ENCODE measurements around the gene SRD5A3. TPM values are rescaled to one million over a fixed set of nuclear protein-coding genes. Genes with fewer than 3 reads are reported as not detected.
"Not testable (repeated sequence)": the region's sequence is repeated elsewhere in the genome, so short reads cannot be mapped to it uniquely, and the experiment has no call there.

The SRD5A3 gene
- total RNA-seq, 2 donors from 2014 or later = 0.77 to 20.4 TPM

DNA sequence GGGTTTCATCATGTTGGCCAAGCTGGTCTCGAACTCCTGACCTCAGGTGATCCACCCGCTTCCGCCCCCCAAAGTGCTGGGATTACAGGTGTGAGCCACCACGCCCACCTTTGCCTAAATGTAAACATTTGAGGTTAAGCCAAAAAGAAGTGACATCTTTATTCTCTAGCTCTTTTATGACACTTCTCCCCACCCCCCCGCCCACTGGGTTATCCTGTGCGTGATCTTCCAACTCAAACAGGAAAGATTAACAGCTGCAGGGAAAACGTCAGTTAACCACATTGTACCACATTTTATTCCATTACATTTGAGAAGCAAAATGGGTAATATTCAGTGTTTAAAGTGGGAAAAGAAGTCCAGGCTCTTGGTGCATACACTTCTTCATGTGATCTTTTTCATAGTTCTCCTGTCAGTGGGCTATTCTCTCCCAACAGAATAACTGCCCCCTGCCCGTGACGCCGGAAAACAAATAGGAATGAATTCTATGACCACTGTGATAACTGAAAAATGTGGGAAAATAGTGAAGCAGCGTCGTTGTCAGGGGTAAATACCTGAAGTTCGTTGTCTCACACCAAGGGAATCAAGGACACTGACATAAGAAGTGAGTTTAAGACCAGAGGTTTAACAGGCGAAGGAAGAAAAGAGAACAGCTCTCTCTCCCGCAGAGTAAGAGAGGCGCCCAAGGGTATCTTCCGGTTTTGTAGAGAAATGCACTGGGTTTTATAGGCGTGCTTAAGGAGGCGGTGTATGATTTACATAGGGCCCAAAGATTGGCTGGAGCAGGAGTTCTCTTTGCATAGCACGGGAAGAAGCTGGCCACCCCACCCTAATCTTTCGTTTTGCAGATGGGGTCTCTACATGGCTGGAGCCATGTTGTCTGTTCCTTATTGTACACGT lies 9.7 kb upstream of the SRD5A3 start:
- Mint-ChIP-seq H3K27ac (peak overlapping the region; percentile 40 to 57), H3K9me3 (peaks cover 0 to 14% of the 10 kb centered on the region in 2 donors), H3K36me3 (peaks cover 0 to 16% of the 10 kb centered on the region in 2 donors)
- peak; percentile 63 to 74 for ATAC-seq
- DNase-seq (ENCODE audit: low spot score in 2 of 2) = no peak

DNA sequence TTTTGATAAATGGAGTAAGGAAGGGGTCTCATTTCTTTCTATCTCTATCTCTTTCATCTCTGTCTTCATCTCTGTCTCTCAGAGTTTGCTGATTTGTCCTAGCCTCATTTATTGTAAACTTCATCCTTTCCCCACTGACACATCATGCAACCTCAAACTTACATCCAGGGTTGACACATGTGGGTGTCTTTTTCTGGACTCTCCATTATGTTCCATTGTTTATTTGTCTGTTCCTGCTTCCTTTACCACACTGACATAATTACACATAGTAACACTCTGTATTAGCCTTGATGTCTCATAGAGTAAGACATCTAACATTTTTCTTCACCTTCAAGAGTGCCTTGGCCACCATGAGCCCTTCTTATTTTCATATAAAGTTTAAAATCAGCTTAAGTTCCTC lies 8.1 kb upstream of the SRD5A3 start:
- DNase-seq (ENCODE audit: low spot score in 2 of 2) (no peak), ATAC-seq (peak; percentile 57 to 69)
- peaks cover 0 to 15% of the 10 kb centered on the region in 2 donors for H3K9me3 Mint-ChIP-seq

DNA sequence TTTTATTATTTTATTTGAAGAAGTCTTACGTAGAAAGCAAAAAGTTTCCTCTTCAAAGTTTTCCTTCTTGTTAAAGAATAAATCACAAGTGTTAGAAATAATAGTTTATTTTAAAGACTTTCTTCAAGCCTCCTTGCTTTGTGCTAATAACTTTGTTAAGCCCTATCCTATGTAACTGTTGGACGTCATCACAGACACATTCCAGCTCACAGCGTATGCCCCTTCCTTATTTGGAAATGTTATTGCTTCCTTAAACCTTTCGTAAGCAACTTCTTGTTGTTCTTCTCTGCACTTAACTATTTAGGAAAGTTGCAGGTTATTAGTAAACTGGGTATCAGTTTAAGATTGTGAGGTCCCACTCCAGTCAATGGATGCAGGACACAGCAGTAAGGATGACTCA lies 7.6 kb upstream of the SRD5A3 start:
- Mint-ChIP-seq H3K36me3 (peaks cover 0 to 14% of the 10 kb centered on the region in 2 donors), H3K9me3 (peaks cover 0 to 17% of the 10 kb centered on the region in 2 donors), H3K27ac (no peak overlapping the region)
- DNase-seq (ENCODE audit: low spot score in 2 of 2) = no peak
- ATAC-seq = no peak

More for the DNA sequence above, 8.1 kb upstream of the SRD5A3 start:
- Mint-ChIP-seq H3K27ac (no peak overlapping the region), H3K36me3 (peaks cover 0 to 16% of the 10 kb centered on the region in 2 donors)

DNA sequence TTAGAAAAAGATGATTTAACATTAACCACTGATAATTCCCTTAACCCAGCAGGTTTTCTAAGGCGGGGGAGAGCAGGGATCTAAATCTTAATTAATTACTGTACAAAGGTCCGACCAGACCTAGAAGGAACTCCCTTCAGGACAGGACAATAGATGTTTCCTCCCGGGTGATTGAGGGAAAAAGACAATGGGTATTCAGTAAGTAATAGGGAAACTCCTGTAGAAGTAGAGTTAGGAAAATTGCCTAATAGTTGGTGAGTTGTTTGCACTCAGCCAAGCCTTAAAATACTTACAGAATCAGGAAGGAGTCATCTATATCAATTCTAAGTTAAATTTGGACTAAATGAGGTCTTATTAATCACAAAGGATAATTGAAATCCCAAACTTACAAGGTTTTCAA lies 5.8 kb upstream of the SRD5A3 start:
- Mint-ChIP-seq H3K27ac (no peak overlapping the region), H3K9me3 (peaks cover 0 to 20% of the 10 kb centered on the region in 2 donors), H3K36me3 (peaks cover 0 to 11% of the 10 kb centered on the region in 2 donors)
- DNase-seq (ENCODE audit: low spot score in 2 of 2) = no peak
- ATAC-seq = no peak

DNA sequence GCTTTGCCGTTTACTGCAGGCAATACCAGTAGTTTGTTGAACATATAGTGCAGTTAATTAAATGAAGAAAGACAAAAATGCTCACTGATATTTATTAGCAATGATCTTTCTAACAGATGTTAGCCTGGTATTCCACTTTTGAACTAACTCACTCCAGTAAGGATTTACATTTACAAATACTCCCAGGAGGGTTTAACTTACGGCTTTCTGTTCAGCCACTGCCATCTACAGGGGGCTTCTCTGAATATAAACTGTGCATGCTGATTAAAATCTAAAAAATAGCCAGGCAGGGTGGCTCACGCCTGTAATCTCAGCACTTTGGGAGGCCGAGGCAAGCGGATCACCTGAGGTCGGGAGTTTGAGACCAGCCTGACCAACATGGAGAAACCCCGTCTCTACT lies 2.2 kb upstream of the SRD5A3 start:
- peaks cover 0 to 10% of the 10 kb centered on the region in 2 donors for H3K9me3 Mint-ChIP-seq
- no peak for ATAC-seq

DNA sequence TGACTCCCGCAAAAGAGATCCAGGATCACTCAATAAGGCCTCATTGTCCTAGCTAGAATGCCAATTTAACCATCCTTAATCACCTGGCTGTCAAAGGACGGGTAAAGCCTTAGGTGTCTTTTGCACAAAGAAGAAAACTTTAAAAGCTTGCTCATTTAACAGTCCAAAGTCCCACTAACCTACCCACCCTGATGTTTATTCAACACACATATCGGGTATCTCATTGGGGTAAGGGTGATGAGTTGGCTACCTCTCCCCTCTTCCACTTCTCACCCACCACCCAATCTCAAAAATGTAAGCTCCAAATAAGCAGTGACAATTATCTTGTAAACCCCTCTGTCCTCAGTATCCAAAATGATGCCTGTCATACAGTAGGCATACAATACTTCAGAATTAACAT lies 988 bp upstream of the SRD5A3 start:
- no peak overlapping the region for H3K27ac Mint-ChIP-seq

More for the DNA sequence above, 2.2 kb upstream of the SRD5A3 start:
- H3K27ac Mint-ChIP-seq = no peak overlapping the region
- no peak for DNase-seq (ENCODE audit: low spot score in 2 of 2)
- H3K36me3 Mint-ChIP-seq = no peaks in the 10 kb centered on the region

DNA sequence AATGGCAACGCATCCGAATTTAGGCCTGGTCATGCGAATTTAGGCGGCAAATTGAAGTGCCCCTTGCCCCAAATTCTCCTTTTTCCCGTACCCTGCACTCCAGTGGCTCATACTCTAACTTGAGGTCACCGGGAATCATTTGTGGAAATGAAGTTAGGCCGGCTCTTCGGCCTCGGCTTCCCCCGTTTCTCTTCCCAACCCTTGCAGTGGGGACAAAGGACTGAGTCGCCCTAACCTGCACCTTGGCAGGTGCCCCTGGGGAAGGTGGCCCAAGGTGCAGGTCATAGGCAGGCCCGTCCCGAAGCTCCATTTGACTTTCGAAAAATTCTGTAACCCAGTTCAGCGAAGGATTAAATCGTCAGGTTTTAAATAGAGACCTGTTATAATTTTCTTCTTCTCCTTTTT lies 811 bp downstream of the SRD5A3 start:
- peak overlapping the region; percentile 31 to 75 for H3K27ac Mint-ChIP-seq
- H3K9me3 Mint-ChIP-seq = peaks cover 0 to 5% of the 10 kb centered on the region in 2 donors

More for the DNA sequence above, 988 bp upstream of the SRD5A3 start:
- Mint-ChIP-seq H3K9me3 (peaks cover 0 to 9% of the 10 kb centered on the region in 2 donors), H3K36me3 (no peaks in the 10 kb centered on the region)
- ATAC-seq (no peak), DNase-seq (ENCODE audit: low spot score in 2 of 2) (no peak)

DNA sequence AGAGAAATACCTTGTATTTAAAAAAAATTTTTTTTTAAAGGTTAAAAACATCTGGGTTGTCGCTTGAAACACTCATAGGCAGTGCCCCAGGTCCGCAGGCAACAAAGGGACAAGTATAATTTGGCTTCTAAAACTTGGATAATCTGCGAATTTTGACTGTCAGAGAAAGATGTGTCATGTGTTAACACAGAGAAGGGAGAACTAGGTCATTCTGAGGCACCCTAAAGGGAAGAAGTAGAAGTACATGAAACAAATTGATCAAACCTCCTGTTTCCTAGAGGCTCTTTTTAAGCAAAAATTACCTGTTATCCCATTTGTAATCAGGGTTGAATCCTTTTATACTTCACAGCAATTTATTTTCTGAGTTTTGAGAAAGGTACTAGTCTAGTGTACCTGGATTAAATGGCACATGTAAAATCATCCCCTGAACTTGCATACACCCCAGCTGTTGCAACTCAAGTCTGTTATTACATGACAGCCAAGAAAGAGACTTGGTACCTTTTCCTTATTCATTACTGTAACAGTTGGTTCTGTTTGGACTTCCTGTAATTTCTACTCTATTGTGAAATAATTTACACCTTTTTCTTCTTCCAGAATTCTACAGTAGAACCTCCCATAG lies 1.7 kb downstream of the SRD5A3 start:
- ATAC-seq (no peak), DNase-seq (ENCODE audit: low spot score in 2 of 2) (no peak)
- H3K27ac Mint-ChIP-seq = peak overlapping the region; percentile 75 to 84
- peaks cover 0 to 5% of the 10 kb centered on the region in 2 donors for H3K9me3 Mint-ChIP-seq
- peaks cover 0 to 11% of the 10 kb centered on the region in 2 donors for H3K36me3 Mint-ChIP-seq

More for the DNA sequence above, 811 bp downstream of the SRD5A3 start:
- DNase-seq (ENCODE audit: low spot score in 2 of 2) = peak in 1 of 2 donors; percentile 18
- ATAC-seq = no peak
- peaks cover 0 to 2% of the 10 kb centered on the region in 2 donors for H3K36me3 Mint-ChIP-seq

DNA sequence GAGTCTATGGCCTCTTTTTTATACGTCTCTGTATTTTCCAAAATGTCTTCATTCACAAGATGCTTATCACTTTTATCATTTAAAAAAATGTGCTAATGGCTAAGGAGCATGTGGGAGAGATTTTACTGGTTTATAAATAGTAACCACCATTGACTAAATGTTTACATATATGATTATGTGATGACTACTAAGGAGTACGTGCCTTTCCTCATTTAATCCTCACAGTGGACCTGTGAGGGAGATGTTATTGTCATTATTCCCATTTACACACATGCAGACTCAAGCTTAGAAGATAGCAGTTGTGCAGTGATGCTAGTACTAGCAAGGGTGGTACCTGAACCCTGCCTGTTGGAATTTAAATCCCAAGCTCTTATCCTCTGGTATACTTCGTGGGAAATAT lies 2.4 kb downstream of the SRD5A3 start:
- no peak overlapping the region for H3K27ac Mint-ChIP-seq
- peaks cover 0 to 18% of the 10 kb centered on the region in 2 donors for H3K36me3 Mint-ChIP-seq

DNA sequence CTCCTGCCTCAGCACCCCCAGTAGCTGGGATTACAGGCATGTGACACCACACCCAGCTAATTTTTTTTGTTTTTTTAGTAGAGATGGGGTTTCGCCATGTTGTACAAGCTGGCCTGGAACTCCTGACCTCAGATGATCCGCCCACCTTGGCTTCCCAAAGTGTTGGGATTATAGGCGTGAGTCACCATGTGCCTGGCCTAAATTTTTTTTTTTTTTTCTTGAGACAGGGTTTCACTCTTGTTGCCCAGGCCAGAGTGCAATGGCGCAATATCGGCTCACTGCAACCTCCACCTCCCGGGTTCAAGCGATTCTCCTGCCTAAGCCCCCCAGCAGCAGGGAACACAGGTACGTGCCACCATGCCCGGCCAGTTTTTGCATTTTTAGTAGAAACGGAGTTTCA lies 4.8 kb downstream of the SRD5A3 start:
- not testable (repeated sequence) for ATAC-seq; H3K9me3 Mint-ChIP-seq; DNase-seq (ENCODE audit: low spot score in 2 of 2)
- peaks cover 5 to 30% of the 10 kb centered on the region in 2 donors for H3K36me3 Mint-ChIP-seq
- peak overlapping the region in 1 of 2 donors; percentile 65 for H3K27ac Mint-ChIP-seq

More for the DNA sequence above, 2.4 kb downstream of the SRD5A3 start:
- DNase-seq (ENCODE audit: low spot score in 2 of 2) = no peak
- no peak for ATAC-seq
- peaks cover 0 to 4% of the 10 kb centered on the region in 2 donors for H3K9me3 Mint-ChIP-seq

DNA sequence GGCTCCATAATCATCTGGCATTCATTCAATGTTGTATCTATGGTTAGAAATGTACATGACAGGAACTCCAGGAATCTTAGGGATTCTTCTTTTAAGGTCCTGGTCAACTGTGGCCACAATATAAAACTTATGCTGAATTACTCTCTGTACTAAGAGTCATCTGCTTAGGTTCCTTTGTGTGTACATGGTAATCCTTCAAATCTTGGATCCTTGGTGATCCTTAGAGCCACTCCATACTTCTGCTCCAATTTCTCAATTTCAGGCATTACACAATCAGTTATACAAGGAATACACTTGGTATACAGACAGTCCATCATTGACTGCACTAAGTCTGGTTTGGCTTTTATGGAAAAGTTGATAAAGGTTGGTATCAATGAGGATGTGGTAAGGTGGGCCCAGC lies 5.8 kb downstream of the SRD5A3 start:
- ATAC-seq (no peak), DNase-seq (ENCODE audit: low spot score in 2 of 2) (no peak)
- Mint-ChIP-seq H3K27ac (no peak overlapping the region), H3K9me3 (no peaks in the 10 kb centered on the region), H3K36me3 (peaks cover 5 to 30% of the 10 kb centered on the region in 2 donors)

DNA sequence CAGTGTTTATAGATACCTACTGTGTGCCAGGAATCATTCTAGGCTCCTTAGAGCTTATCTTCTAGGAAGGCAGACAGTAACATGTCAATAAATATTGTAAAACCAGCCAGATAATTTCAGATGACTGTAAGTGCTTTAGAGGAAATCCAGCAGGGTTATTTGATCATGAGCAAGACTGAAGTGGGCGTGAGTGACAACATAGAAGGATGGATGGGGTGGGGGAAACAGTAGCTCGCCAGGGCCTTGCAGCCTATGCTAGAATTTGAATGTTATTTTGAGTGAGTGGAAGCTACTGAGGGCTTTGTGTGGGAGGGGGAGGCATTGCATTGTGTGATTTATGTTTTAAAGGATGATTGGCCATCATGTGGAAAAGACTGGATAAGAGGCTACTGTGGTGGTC lies 6.7 kb downstream of the SRD5A3 start:
- peaks cover 5 to 34% of the 10 kb centered on the region in 2 donors for H3K36me3 Mint-ChIP-seq
- DNase-seq (ENCODE audit: low spot score in 2 of 2) = no peak
- ATAC-seq = no peak
- no peak overlapping the region for H3K27ac Mint-ChIP-seq
- H3K9me3 Mint-ChIP-seq = no peaks in the 10 kb centered on the region

DNA sequence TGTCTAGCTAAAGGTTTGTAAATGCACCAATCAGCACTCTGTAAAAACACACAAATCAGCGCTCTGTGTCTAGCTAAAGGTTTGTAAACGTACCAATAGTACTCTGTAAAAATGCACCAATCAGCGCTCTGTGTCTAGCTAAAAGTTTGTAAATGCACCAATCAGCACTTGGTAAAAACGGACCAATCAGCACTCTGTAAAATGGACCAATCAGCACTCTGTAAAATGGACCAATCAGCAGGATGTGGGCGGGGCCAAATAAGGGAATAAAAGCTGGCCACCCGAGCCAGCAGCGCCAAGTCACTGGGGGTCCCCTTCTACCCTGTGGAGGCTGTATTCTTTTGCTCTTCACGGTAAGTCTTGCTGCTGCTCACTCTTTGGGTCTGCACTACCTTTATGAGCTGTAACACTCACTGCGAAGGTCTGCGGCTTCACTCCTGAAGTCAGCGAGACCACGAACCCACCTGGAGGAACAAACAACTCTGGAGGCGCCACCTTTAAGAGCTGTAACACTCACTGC lies 7.2 kb downstream of the SRD5A3 start:
- not testable (repeated sequence) for H3K27ac Mint-ChIP-seq; ATAC-seq; H3K9me3 Mint-ChIP-seq; DNase-seq (ENCODE audit: low spot score in 2 of 2)
- peaks cover 5 to 34% of the 10 kb centered on the region in 2 donors for H3K36me3 Mint-ChIP-seq

DNA sequence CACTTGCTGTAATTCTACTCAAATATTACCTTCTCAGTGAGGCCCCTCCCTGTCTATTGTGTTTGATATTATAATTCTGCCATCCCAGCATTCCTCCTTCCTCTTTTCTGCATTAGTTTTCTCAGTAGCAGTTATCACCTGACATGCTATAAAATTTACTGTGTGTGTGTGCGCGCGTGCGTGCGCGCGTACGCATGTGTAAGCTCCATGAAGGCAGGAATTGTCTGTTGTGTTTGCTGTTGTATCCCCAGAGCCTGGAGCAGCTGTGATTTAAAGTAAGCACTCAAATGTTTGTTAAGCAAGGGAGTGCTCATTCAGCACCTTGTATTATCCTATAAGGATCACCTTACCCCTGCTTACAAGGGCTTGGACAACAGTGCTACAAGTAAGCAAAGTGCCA lies 8.6 kb downstream of the SRD5A3 start:
- DNase-seq (ENCODE audit: low spot score in 2 of 2) (no peak), ATAC-seq (no peak)
- Mint-ChIP-seq H3K36me3 (peaks cover 5 to 34% of the 10 kb centered on the region in 2 donors), H3K9me3 (no peaks in the 10 kb centered on the region), H3K27ac (no peak overlapping the region)

DNA sequence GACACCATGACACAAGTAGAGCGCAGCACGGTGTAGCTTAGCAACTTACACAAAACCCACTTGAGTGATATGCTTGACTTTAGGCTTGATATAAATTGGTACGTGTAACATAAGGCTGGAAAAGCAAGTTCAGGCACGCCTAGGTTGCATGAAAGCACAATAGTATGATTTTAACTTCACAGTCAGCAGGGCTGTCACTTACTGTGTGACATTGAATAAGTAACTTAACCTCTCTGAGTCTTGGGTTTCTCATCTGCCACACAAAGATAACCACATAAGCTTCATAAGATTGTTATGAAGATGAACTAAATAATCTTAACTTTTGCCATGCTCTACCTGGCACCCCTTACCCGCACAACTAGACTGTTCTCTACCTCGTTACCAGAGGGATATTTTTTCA lies 9.5 kb downstream of the SRD5A3 start:
- H3K27ac Mint-ChIP-seq = no peak overlapping the region

DNA sequence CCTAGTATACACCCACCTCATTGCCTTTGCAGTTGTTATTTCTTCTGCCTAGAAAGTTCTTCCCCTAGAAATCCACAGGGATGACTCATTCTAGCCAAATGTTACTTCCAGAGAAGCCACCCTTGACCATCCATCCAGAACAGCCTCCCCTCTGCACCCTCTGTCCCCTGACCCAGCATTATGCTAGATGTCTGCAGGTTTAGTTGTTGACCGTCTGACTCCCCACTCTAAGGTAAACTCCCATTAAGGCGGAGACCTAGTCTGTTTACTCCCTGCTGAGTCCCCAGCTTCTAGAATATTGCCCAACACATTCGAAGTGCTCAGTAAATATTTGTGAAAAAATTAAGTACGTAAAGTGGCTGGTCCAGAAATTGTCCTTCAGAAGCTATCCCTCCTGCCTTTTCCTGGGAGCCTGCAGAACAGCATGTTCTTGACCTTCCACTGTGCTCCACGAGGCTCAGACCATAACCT lies 11.0 kb downstream of the SRD5A3 start:
- DNase-seq (ENCODE audit: low spot score in 2 of 2) (no peak), ATAC-seq (no peak)
- peaks cover 5 to 30% of the 10 kb centered on the region in 2 donors for H3K36me3 Mint-ChIP-seq
- no peaks in the 10 kb centered on the region for H3K9me3 Mint-ChIP-seq
- H3K27ac Mint-ChIP-seq = no peak overlapping the region

More for the DNA sequence above, 9.5 kb downstream of the SRD5A3 start:
- ATAC-seq (no peak), DNase-seq (ENCODE audit: low spot score in 2 of 2) (no peak)
- Mint-ChIP-seq H3K36me3 (peaks cover 5 to 34% of the 10 kb centered on the region in 2 donors), H3K9me3 (no peaks in the 10 kb centered on the region)

DNA sequence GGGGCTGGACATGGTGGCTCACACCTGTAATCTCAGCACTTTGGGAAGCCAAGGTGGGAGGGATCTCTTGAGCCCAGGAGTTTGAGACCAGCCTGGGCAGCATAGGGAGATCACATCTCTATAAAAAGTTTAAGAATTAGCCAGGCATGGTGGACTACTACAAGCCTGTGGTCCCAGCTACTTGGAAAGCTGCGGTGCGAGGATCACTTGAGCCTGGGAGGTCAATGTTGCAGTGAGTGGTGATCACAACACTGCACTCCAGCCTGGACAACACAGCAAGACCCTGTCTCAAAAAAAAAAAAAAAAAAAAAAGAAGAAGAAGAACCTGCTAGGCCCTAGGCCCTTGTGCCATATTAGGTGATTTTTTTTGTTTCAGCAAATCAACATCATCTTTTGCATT lies 12.2 kb downstream of the SRD5A3 start:
- no peak for DNase-seq (ENCODE audit: low spot score in 2 of 2)
- no peak for ATAC-seq
- no peak overlapping the region for H3K27ac Mint-ChIP-seq
- H3K36me3 Mint-ChIP-seq = peaks cover 5 to 18% of the 10 kb centered on the region in 2 donors
- H3K9me3 Mint-ChIP-seq = no peaks in the 10 kb centered on the region

Data from activated naive CD4-positive, alpha-beta T cell treated with anti-CD3 and anti-CD28 coated beads, Interleukin-2, amount 50 U/mL, for 72 hours (primary cell).